ENCODE data around the gene CST4.
"Not testable (repeated sequence)": the region's sequence is repeated elsewhere in the genome, so short reads cannot be mapped to it uniquely, and the experiment has no call there.

The CST4 gene

DNA sequence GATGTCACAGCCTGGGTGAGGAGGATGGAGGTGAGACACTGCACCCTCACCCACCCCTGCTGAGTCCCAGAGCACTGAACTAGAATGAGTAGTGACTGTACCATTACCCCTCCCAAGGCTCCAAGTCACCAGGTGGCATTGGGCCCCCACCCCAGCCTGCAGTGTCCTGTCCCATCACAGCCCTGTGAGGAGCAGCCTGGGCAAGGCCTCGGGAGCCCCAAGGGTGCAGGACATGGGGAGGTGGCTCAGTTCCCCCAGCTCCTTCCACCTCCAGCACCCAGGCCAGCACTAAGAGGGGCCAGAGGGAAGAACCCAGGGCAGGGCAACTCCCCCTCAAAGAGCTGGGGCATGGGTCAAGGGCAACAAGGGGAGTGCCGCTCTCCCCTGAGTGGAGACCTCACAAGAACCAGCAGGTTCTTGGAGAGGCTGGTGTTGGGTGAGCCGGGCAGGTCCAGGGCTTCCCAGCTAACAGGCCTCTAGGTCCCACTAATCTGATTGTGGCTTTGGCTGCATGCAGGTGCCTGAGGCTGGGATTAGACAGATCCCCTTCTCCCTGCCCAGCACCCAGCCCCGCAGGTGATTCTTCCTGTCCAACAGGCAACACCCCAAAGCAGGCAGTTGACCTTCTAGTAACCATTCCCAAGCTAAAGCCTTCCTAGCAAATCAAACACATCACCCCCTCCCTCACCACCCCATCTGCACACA lies 2.6 kb downstream of the CST4 start:
- no peak for DNase-seq

DNA sequence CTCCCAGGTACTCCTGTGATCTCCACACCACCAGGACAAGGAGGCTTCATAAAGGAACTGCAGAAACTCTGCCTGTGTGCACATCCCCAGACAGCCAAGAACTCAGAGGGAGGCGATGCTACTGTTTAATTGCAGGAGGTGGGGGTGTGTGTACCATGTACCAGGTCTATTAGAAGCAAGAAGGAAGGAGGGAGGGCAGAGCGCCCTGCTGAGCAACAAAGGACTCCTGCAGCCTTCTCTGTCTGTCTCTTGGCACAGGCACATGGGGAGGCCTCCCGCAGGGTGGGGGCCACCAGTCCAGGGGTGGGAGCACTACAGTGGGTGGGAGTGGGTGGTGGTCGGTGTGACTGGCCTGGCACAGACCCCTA lies 3.3 kb downstream of the CST4 start:
- not testable (repeated sequence) for DNase-seq

DNA sequence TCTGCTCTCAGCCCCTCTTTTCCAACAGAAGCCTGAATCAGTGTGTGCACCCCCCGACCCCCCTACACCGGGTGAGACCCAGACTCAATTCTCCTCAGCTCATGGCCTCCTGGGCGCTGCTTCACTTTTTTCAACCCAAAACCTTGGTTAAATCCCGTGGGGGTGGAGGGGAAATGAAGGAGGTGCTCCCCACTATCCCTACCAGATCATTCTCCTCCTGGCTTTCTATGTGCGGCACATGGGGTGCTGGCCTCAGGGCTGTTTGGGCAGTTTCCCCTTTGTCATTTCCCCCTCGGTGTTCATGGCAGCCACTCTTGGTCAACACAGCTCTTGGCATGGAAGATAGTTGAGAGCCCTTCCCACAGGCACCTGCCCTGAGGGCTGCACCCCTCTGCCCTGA lies 4.6 kb downstream of the CST4 start:
- no peak for DNase-seq

DNA sequence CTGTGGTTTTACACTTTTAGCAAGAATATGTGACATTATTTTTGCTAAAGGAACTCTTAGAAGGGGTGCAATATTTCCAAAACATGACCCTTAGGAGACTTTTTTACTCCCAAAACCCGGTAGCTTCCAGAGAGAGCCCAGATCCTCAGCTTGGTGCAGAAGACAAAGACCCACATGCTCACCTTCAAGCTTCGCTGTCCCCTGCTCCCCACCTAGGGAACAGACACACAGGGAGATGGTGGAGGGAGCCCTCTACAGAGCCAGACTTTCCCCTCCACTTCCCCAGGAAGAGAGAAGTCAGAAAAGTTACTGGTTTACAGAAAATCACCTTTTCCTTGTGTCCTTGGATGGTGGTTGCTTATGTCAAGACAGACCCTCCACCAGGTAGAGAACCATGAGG lies 5.0 kb downstream of the CST4 start:
- DNase-seq: no peak

DNA sequence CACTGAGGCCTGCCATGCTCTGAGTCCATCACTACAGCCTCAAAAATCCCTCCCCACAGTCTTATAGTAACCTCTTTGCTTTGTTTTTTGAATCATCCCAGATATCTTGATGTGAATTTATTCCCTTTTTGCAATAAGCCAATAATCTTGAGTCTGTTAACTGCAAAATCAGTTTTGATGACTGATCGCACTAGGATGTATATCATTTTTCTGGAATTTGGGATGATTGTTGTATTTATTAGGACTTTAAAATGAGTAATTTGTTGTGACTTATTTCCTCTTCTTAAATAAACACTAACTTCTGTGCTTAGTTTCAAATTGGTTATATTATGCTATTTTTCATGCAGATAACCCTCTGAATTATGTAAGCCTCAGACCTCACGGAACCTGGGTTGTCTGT lies 5.6 kb downstream of the CST4 start:
- DNase-seq: no peak

DNA sequence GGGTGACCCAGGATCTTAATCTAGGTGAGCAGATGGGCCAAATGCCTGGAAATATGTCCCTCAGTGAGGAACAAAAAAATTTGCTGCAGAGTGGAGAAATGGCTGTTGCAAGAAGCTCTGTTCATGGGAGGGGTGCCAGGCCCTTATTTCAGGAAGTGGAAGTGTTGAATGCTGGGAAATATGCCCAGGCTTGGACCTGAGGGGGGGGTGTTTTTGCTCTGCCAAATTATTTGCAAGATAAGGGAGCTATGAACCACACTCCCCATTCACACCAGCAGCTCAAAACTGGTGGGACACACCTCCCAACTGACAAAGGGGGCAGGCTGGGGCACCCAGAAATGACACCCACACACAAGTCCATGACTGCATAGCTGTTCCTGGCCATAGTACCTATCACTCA lies 8.7 kb downstream of the CST4 start:
- no peak for DNase-seq

DNA sequence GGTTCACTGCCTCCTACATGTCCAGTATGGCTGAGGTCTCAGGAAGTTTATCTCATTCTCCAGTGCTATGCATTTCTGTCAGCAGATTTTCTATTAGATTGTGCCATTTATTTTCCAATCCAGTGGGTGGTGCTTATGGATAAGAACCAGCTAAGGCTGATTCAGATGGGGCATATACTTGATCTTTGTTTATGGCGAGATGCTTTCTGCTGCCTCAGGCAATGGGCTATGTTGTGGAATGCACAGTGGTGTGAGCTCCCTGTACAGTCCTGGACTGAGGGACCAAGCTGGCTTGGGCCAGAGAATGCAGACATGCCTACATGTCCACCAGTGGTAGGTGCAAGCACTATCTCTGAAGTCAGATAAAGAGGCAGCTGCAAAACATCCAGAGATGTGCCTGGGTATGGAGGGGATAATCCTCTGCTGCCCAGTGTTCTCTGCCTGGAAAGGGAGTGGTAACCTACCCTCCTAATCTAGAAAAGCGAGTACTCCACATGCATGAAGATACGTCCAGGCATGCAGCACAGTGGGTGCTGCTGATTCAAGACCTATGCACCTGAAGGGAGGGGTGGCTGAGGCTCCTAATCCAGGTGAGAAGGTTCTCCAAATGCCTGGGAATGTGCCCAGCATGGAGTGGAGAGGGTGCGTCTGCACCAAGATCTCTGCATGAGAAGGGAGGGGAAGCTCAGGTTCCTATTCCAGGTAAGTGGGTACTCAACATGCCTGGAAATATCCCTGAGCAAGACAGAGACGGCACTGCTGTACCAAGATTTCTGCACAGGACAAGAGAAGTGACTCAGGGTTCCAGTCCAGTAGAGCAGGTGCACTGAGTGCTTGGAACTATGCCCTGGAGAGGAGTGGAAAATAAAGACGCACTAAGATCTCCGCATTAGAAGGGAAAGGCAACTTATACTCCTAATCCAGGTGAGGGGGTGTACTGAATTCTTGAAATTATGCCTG lies 9.4 kb downstream of the CST4 start:
- DNase-seq: no peak

DNA sequence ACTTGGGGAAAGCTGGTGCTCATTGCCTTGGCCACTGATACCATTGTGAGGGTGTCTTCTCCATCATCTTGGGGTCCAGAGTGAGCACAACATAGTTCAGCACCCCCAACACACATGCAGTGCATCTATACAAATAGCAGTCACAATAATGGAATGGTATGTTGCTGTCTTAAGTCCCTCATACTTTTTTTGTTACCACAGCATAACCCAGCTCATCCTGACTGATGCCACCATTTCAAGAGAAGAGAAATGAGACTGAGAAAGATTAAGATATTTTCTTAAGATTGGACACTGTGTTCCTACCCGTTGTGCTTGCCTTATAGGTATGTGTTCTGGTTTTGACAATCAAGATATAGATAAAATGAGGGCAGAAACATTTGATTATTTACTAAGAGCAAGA lies 15.6 kb downstream of the CST4 start:
- no peak for DNase-seq

DNA sequence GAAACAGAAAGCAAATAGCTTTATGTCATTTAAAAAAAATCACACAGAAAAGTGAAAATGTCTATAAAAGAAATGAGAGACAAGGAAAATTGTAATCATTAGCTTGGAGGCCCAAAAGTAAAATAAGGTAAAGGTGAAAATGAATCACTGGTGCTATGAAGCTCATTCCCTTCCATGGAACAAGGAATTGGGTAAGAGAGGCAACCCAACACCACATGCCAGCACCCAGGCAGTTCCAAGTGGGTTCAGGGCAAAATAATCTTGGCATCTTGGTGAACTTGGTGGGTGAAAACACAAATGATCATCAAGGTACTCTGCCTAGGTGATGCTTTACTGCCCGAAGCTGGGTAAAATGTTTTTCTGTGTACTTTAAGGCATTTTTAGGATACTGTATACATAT lies 16.7 kb downstream of the CST4 start:
- no peak for DNase-seq

DNA sequence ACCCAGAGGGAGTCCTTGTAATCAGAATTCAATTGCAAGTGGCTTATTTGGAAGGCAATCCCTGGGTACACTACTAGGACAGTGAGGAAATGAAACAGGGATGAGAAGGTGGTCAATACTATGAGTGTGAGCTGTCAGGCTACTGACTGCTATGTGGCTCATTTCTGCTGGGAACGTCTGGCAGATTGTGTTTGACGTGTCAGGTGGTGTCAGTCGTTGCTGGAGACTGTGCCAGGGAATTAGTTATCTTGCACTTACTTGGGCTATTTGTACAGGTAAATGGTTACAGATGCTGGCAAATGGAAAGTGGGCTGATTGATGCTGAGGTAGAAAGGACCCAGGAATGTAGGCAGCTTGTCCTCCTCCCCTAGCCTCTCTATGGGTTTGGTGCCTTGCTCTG lies 17.4 kb downstream of the CST4 start:
- no peak for DNase-seq

DNA sequence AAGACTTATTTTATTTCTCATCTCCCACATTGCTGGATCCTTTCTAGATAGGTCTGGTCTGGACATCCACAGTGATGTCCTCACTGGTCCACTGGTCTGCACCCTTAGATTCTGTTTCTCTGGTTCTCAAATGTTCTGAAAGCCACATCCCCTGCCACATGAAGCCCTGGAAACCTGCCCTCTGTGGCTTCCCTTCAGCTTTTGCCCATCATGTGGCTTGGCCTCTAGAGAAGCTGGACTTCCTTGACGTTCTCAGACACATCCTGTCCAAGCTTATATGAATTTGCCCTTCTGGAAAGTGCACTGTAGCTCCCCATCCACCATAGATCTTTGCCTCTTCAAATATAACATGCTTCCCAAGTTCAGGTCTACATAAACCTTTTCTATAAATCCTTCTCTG lies 18.5 kb downstream of the CST4 start:
- DNase-seq: no peak

DNA sequence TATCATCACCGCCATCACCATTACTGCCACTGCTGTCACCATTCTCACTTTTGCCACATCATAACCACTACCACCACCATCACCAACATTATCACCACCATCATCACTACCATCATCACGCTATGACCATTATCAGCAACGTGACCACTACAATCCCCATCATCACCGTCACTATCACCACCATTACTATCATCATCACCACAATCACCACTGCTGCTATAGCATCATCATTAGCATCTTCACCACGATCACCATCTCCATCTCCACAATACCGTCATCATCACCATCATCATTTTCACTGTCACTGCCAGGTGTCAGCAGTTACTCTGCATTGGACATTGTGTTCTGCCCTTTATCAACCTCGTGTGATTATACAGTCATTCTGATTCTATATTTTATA lies 19.0 kb downstream of the CST4 start:
- DNase-seq: no peak

DNA sequence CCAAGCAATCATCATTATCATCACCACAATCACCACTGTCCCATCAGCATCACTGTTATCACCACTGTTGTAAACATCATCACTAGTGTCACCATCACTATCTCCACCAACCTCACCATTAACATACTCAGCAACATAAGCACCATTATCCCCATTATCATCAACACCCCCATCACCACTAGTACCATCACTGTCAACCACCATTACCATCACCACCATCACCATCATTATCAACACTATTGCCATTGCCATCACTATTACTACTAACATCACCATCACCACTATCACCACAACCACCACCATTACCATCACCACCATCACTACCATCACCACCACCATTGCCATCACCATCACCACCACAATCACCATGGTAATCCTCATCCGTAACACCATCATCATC lies 19.5 kb downstream of the CST4 start:
- no peak for DNase-seq

DNA sequence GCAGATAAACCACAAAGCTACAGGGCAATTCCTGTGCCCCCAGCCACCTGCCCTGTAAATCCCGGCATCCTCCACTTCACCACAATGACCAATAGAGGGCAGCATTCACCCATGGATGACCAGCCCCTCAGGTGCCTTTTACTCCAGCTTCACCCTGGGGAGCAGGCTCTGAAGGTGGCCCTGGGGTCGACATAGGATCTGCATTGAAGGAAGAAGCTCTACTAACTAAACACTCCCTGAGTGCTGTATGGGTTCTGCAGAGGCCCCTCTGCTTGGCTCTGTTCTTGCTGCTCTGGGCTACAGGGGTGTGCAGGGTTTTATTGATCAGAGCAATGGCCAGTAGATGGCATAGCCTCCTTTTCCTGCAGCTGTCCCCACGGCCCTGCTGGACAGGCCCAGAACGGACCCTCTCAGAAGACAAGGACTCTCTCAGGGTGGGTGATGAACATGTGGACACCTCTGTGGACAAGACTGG lies 20.3 kb downstream of the CST4 start:
- DNase-seq: no peak

DNA sequence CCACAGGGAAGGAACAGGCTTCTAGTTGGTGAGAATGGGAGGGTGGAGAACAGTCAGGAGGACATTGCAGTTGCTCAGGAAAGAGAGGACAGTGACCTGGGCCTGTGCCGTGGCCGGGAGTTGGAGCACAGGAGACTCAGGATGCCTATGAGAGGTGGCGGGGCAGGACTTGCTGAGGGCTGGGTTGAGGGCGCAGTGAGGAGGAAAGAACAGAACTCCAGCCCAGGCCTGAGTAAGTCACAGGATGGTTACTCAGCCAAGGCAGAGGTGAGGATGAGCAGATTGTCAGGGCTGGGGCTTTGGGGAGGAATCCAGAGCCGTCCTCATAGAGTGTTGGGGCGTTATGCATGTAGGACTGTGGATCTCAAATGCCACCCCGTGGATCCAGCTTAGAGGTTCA lies 21.2 kb downstream of the CST4 start:
- DNase-seq: no peak

DNA sequence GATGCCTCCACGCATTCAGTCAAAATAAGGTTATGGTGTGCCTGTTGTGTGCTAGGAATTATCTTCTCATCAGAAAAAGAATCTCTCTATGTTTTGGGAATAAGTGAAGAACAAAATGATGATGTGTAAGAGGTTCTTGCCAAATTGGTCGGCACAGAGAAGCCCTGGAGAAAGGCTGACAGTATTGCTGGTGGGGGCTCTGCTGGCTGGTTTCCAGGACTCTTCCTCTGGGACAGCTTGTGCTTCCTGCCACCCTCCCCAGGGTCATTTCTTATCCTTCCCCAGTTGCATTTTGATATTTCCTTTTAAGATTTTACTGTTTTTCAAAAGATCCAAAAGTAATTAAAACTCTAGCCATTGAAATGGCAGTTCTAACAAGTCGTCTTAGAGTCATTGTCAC lies 22.1 kb downstream of the CST4 start:
- DNase-seq: no peak

DNA sequence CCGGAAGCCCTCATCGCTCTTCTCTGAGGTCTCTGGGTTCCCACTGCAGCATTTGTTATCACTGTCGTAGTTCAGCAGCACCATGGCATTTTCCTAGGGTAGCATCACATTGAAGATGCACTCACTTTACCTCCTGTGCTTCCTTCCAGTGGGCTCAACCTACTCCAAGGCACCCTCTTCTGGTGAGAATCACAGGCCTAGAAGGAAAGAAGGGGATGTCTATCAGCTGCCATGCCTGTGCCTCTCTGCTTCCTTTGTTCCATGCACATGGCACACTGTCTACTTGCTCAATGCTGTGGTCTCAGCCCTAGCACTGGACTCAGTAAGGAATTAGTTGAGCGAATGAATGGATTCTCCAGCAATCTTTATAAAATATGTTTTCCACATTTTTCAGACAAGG lies 22.6 kb downstream of the CST4 start:
- DNase-seq: no peak

DNA sequence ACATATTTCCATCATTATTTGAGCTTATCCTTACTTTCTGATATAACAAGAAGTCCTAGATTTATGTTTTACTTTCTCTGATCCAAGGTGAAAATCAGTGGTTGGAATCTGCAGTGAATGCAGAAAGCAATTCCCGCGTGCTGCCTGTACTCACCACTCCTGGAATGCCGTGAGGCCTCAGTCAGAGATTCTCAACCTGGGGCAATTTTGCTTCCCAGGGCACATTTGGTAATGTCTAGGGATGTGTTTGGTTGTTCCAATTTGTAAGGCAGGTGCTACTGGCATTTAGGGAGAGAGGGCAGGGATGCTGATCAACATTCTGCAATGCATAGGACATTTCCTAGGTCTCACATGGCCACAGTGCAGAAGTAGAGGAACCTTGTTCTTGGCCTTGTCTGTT lies 23.9 kb downstream of the CST4 start:
- DNase-seq: no peak

DNA sequence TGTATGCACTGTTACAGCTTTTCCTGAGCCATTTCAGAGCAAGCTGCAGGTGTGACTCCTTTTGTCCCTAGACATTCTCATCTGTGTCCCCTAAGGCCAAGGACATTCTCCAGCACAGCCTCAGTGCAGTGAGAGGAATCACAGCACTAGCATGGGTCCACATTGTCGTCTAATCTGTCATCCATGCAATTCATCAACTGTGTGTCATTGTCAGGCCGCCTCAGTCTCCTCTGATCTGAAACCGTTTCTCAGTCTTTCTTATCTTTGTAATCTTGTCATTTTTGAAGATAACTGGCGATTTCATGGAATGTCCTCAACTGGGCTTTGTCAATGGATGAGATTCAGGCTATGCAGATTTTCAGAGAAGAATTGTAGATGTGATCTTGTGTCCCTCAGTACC lies 24.8 kb downstream of the CST4 start:
- not testable (repeated sequence) for DNase-seq

DNA sequence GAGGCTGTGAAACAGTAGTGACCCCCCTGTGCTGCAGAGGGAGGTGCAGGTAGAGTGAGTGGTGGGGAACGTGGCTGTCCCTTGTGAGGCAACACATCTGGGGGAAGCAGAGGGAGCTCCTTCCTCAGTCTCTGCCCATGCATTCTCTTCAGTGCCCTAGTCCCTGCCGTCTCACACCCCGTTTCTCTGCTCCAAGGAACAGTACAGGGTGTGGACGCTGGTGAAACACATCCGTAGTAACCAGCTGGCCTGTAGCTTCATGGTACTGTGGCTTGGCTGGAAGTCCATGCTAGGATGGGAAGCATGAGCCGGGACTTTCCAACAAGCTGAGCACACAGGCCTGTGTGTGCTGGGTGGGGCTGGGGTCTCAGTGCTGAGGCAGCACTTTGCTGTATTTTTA lies 25.7 kb downstream of the CST4 start:
- no peak for DNase-seq

DNA sequence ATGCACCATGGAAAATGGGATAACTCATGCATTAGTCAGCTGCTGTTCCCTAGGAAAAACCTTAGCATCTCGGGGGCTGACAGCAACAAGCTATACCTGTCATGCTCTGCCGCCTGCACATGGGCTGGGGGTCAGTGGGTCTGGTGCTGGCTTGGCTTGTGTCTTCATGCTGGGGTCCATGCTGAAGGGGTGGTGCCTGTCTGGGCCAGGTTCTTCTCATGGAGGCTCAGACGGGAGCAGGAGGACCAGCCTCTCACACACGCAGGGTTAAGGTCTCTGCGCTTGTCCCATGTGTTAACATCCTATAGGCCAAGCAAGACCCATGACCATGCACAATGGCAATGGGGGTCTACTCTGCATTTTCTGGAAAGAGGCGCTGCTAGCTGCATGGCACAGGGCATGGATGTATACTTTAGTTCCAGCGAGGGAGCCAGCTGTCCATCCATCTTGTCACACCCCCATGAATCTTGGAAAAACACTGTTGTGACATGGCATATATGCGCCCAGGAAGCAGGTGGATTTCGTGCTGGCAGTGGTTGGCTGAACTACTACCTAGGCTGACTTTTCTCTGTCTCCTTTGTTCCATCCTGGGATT lies 26.5 kb downstream of the CST4 start:
- no peak for DNase-seq

DNA sequence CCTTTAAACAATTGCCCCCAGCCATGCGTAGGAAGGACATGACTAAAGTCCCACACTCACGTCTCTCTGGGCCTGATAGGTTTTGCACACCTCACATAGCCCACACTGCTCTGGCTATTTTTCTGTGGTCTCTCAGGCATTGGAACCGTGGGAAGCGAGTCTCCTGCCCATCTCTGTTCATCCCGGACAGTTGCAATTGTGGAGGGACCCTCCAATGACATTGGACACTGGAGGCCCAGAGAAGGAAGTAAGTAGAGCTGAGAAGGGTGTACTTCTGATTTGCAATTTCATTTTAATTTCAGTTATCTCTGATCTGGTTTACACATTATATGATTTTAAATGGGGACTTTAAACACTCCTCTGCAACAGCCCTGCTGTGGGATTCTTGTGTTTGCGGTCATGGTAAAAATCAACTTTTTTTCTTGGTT lies 27.8 kb downstream of the CST4 start:
- DNase-seq: no peak

DNA sequence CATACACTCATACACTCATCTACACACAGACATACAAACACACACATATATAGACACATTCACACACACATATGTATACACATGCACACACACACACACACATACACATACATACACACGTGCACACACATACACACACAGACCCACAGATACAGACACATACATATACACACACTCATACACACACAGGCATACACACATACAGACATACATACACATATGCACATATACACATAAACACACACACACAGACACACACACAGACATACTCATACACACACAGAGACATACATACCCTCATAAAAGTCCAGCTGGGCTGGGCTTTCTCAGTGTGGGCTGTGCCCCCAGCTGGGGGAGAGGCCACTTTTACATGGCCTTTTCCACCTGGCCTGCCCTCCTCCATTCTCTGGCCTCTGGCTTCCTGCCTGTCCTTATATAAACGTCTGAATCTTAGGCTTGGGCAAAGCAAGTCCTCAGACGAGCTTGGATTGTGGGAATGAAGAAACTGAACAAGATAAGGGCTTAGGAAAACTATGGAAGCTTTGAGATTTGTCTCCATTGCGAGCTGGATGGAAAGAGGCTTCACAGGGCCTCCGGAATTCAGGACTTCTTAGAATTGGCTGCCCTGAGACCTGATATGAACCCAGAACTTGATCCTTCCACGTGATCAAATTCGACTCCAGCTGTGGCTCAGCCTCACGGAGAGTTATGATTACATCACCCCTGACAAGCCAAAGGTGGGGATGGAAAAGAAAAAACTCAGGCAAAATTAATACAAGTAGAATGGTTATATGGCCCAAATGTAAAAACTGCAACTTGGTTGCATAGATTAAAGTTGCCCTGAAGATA lies 28.6 kb downstream of the CST4 start:
- DNase-seq: no peak

Data from effector CD8-positive, alpha-beta T cell (primary cell).